Upper lobe of left lung (tissue), 6 donors: Measurements from ENCODE around the gene VEGFB. TPM values are rescaled to one million over a fixed set of nuclear protein-coding genes. Genes with fewer than 3 reads are reported as not detected.

ENCODE experiments used
- ATAC-seq, 2 donors: fragments of 200-7000 bp; cut with Tn5 transposase; one replicate each; pipeline ENCODE4 v1.9.1; 2022; ENCODE audit warnings: mild to moderate bottlenecking in 2 of 2, moderate library complexity in 2 of 2; ENCODE audit not compliant: low FRiP score in 2 of 2
- DNase-seq, 2 donors: peaks; one replicate each; pipeline ENCODE4 v3.0.0-alpha.2; 2019 to 2020
- H3K27ac ChIP-seq, 4 donors: fragments of 200-600 bp; sonication (generic); one replicate each; pipeline ENCODE4 v1.5.1; 2016 to 2019
- H3K27me3 ChIP-seq, 4 donors: fragments of 200-600 bp; sonication (generic); one replicate each; pipeline ENCODE4 v1.5.1; 2017 to 2019
- H3K36me3 ChIP-seq, 4 donors: fragments of 200-600 bp; sonication (generic); one replicate each; pipeline ENCODE4 v1.5.1; 2016 to 2019
- H3K4me1 ChIP-seq, 4 donors: fragments of 200-600 bp; sonication (generic); one replicate each; pipeline ENCODE4 v1.5.1; 2018 to 2019
- H3K4me3 ChIP-seq, 4 donors: fragments of 200-600 bp; sonication (generic); one replicate each; pipeline ENCODE4 v1.5.1; 2017 to 2019; ENCODE audit warnings: mild to moderate bottlenecking in 2 of 4, moderate library complexity in 1 of 4
- H3K9me3 ChIP-seq, 4 donors: fragments of 200-600 bp; sonication (generic); one replicate each; pipeline ENCODE4 v1.5.1; 2018 to 2019
- CTCF ChIP-seq, 6 experiments: fragments of 450-650 bp in 4 of 6; fragments of 200-600 bp in 2 of 6; sonication (generic) in 2 of 6; IDR thresholded peaks; one replicate each; pipeline ENCODE4 v1.5.1; 2016 to 2019; ENCODE audit warnings: antibody characterized with exemption in 6 of 6
- EP300 ChIP-seq, 4 donors: sonication (generic); formaldehyde crosslinking; IDR thresholded peaks; one replicate each; pipeline ENCODE4 v1.5.1; 2017; ENCODE audit warnings: antibody characterized with exemption in 4 of 4, control low read depth in 2 of 4
- POLR2A ChIP-seq, 4 donors: fragments of 450-650 bp; IDR thresholded peaks; one replicate each; pipeline ENCODE4 v1.5.1; 2016 to 2017; ENCODE audit warnings: antibody characterized with exemption in 4 of 4, mild to moderate bottlenecking in 2 of 4
- POLR2AphosphoS5 ChIP-seq, 2 donors: sonication (generic); formaldehyde crosslinking; IDR thresholded peaks; one replicate each; pipeline ENCODE4 v1.5.1; 2017; ENCODE audit warnings: antibody characterized with exemption in 2 of 2
- WGBS, 2 donors: methylation state at CpG; one replicate each; pipeline ENCODE4 v1.1.5; 2017 to 2018; 5-methylcytosine and 5-hydroxymethylcytosine counted together
- total RNA-seq, 6 donors: library from RNA; depleted of rRNA in 4 of 6; stranded (reverse); fragments of >200 nt in 4 of 6; gene quantifications; one replicate each; pipeline versions ENCODE4 v1.1.0 to v1.2.1, GENCODE V29; 2016 to 2021
- donor health status: DM: no; HTN: no; CAD: no; lungs with moderate emphysema.
- donor health status: DM: no; HTN: yes; CAD: no; lungs with severe emphysema.

The VEGFB gene
- total RNA-seq, 6 donors from 2014 or later, result 25.1 to 171 (median 124) TPM

GRCh38 chr11:64220271-64220670, 14.1 kb upstream of the VEGFB start:
- peaks cover 4 to 10% (median 7%) of the 10 kb centered on the region in 4 donors for H3K4me1 ChIP-seq
- no peak for ATAC-seq
- TF ChIP-seq POLR2AphosphoS5 (IDR thresholded peaks at IDR 0.05) (no peak), POLR2A (IDR thresholded peaks at IDR 0.05) (no peak), CTCF (IDR thresholded peaks at IDR 0.05) (no peak), EP300 (IDR thresholded peaks at IDR 0.05) (no peak)
- no peaks in the 10 kb centered on the region for H3K9me3 ChIP-seq
- peaks cover 4 to 52% (median 34%) of the 10 kb centered on the region in 4 donors for H3K36me3 ChIP-seq
- peak in 1 of 2 donors; percentile 62 for DNase-seq
- H3K27me3 ChIP-seq, result no peaks in the 10 kb centered on the region
- H3K4me3 ChIP-seq, result no peak overlapping the region
- no peak overlapping the region for H3K27ac ChIP-seq
- 87% methylated on average over 12 of the region's 17 CpGs; no CpG with 5 or more reads in 1 of the 2 donors for WGBS, 2 donors

- DNase-seq (peak in 1 of 2 donors; percentile 62), ATAC-seq (no peak)
- WGBS, 2 donors, result 93 to 94% methylated on average over 10 of the region's 14 CpGs
- Histone ChIP-seq H3K4me1 (peaks cover 9 to 15% (median 11%) of the 10 kb centered on the region in 4 donors), H3K36me3 (peaks cover 4 to 50% (median 34%) of the 10 kb centered on the region in 4 donors), H3K27ac (no peak overlapping the region), H3K27me3 (no peaks in the 10 kb centered on the region), H3K4me3 (no peak overlapping the region), H3K9me3 (no peaks in the 10 kb centered on the region)
- no peak for TF ChIP-seq EP300 (IDR thresholded peaks at IDR 0.05)
- no peak for TF ChIP-seq CTCF (IDR thresholded peaks at IDR 0.05)
- TF ChIP-seq POLR2A (IDR thresholded peaks at IDR 0.05), result no peak
- no peak for TF ChIP-seq POLR2AphosphoS5 (IDR thresholded peaks at IDR 0.05)
Measured at GRCh38 chr11:64220798-64221197, 13.6 kb upstream of the VEGFB start.

GRCh38 chr11:64222651-64223000, 11.8 kb upstream of the VEGFB start:
- Histone ChIP-seq H3K27ac (no peak overlapping the region), H3K4me3 (no peak overlapping the region), H3K9me3 (no peaks in the 10 kb centered on the region), H3K27me3 (no peaks in the 10 kb centered on the region), H3K4me1 (peaks cover 22 to 28% (median 22%) of the 10 kb centered on the region in 4 donors), H3K36me3 (peaks cover 4 to 47% (median 34%) of the 10 kb centered on the region in 4 donors)
- 84 to 90% methylated on average over 5 to 8 of the region's 9 CpGs for WGBS, 2 donors
- TF ChIP-seq EP300 (IDR thresholded peaks at IDR 0.05) (no peak), POLR2A (IDR thresholded peaks at IDR 0.05) (no peak), POLR2AphosphoS5 (IDR thresholded peaks at IDR 0.05) (no peak), CTCF (IDR thresholded peaks at IDR 0.05) (no peak)
- DNase-seq, result no peak
- no peak for ATAC-seq

GRCh38 chr11:64223001-64223651, 11.3 kb upstream of the VEGFB start:
- Histone ChIP-seq H3K36me3 (peaks cover 4 to 46% (median 34%) of the 10 kb centered on the region in 4 donors), H3K4me3 (no peak overlapping the region), H3K9me3 (no peaks in the 10 kb centered on the region), H3K27ac (no peak overlapping the region), H3K4me1 (peaks cover 23 to 30% (median 27%) of the 10 kb centered on the region in 4 donors), H3K27me3 (no peaks in the 10 kb centered on the region)
- ATAC-seq (no peak), DNase-seq (peak in 1 of 2 donors; percentile 68)
- 91 to 97% methylated on average over 15 to 23 of the region's 24 CpGs for WGBS, 2 donors
- TF ChIP-seq CTCF (IDR thresholded peaks at IDR 0.05) (no peak), POLR2A (IDR thresholded peaks at IDR 0.05) (no peak)
